Ectodermal cell (in vitro differentiated cells): Measurements from ENCODE around the gene DCN.

Experiments used
- H3K27ac ChIP-seq: 2 replicates; pipeline ENCODE4 v1.7.0; 2013; ENCODE audit warnings: mild to moderate bottlenecking, low read depth, low read length; ENCODE audit not compliant: insufficient read depth, poor library complexity, severe bottlenecking
- H3K27me3 ChIP-seq: 2 replicates; pipeline ENCODE4 v1.7.0; 2013; ENCODE audit warnings: mild to moderate bottlenecking, low read length; ENCODE audit not compliant: insufficient read depth, control insufficient read depth, poor library complexity, severe bottlenecking
- H3K36me3 ChIP-seq: one replicate; pipeline ENCODE4 v1.7.0; 2013; ENCODE audit warnings: low read length; ENCODE audit not compliant: control insufficient read depth, insufficient read depth
- H3K4me1 ChIP-seq: one replicate; pipeline ENCODE4 v1.7.0; 2013; ENCODE audit warnings: low read length; ENCODE audit not compliant: control insufficient read depth, insufficient read depth
- H3K4me3 ChIP-seq: 2 replicates; pipeline ENCODE4 v1.7.0; 2013; ENCODE audit warnings: low read depth, low read length, control low read depth; ENCODE audit not compliant: insufficient read depth
- H3K9me3 ChIP-seq: 2 replicates; pipeline ENCODE4 v1.7.0; 2013; ENCODE audit warnings: mild to moderate bottlenecking, low read length, moderate library complexity; ENCODE audit not compliant: control insufficient read depth
- WGBS, 2 experiments: methylation state at CpG; one replicate each; pipeline ENCODE4 v1.1.7; 2013; ENCODE audit warnings: missing lambda C conversion rate in 2 of 2; 5-methylcytosine and 5-hydroxymethylcytosine counted together

DCN gene

GRCh38 chr12:91189516-91189915 lies 6.9 kb upstream of the DCN start:
- no peaks in the 10 kb centered on the region for H3K9me3 ChIP-seq
- no peaks in the 10 kb centered on the region for H3K27me3 ChIP-seq
- H3K27ac ChIP-seq = no peak overlapping the region
- no peak overlapping the region for H3K4me3 ChIP-seq
- H3K4me1 ChIP-seq = no peaks in the 10 kb centered on the region
- no peaks in the 10 kb centered on the region for H3K36me3 ChIP-seq
- WGBS, 2 experiments = 85 to 93% methylated on average over 3 of the region's 3 CpGs

GRCh38 chr12:91188778-91189177 lies 6.2 kb upstream of the DCN start:
- H3K4me1 ChIP-seq = no peaks in the 10 kb centered on the region
- no peaks in the 10 kb centered on the region for H3K27me3 ChIP-seq
- no peaks in the 10 kb centered on the region for H3K36me3 ChIP-seq
- no peaks in the 10 kb centered on the region for H3K9me3 ChIP-seq
- no peak overlapping the region for H3K27ac ChIP-seq
- H3K4me3 ChIP-seq = no peak overlapping the region

GRCh38 chr12:91186156-91186555 lies 3.5 kb upstream of the DCN start:
- 82 to 88% methylated on average over 2 of the region's 2 CpGs for WGBS, 2 experiments
- Histone ChIP-seq H3K9me3 (no peaks in the 10 kb centered on the region), H3K4me1 (no peaks in the 10 kb centered on the region), H3K4me3 (no peak overlapping the region), H3K27ac (no peak overlapping the region), H3K36me3 (no peaks in the 10 kb centered on the region), H3K27me3 (no peaks in the 10 kb centered on the region)

GRCh38 chr12:91185421-91185820 lies 2.8 kb upstream of the DCN start:
- Histone ChIP-seq H3K36me3 (no peaks in the 10 kb centered on the region), H3K27me3 (no peaks in the 10 kb centered on the region), H3K9me3 (no peaks in the 10 kb centered on the region), H3K27ac (no peak overlapping the region), H3K4me1 (no peaks in the 10 kb centered on the region), H3K4me3 (no peak overlapping the region)
- WGBS, 2 experiments = 81 to 100% methylated on average over 1 of the region's 1 CpG

- H3K36me3 ChIP-seq = no peaks in the 10 kb centered on the region
- WGBS, 2 experiments = 96 to 100% methylated on average over 2 of the region's 2 CpGs
- H3K9me3 ChIP-seq = no peaks in the 10 kb centered on the region
- no peak overlapping the region for H3K27ac ChIP-seq
- no peaks in the 10 kb centered on the region for H3K27me3 ChIP-seq
- H3K4me1 ChIP-seq = no peaks in the 10 kb centered on the region
- H3K4me3 ChIP-seq = no peak overlapping the region
Measured at GRCh38 chr12:91183551-91183950, 934 bp upstream of the DCN start.

GRCh38 chr12:91180582-91181395 lies 1.8 kb downstream of the DCN start:
- Histone ChIP-seq H3K36me3 (no peaks in the 10 kb centered on the region), H3K27me3 (no peaks in the 10 kb centered on the region), H3K4me1 (no peaks in the 10 kb centered on the region), H3K4me3 (no peak overlapping the region), H3K9me3 (no peaks in the 10 kb centered on the region), H3K27ac (no peak overlapping the region)
- WGBS, 2 experiments = 88 to 96% methylated on average over 2 to 4 of the region's 4 CpGs

- WGBS, 2 experiments = 100% methylated on average over 1 to 2 of the region's 5 CpGs
- Histone ChIP-seq H3K4me3 (no peak overlapping the region), H3K27me3 (no peaks in the 10 kb centered on the region), H3K36me3 (no peaks in the 10 kb centered on the region), H3K4me1 (no peaks in the 10 kb centered on the region), H3K9me3 (no peaks in the 10 kb centered on the region), H3K27ac (no peak overlapping the region)
Measured at GRCh38 chr12:91179966-91180561, 2.6 kb downstream of the DCN start.

GRCh38 chr12:91179315-91179714 lies 3.3 kb downstream of the DCN start:
- Histone ChIP-seq H3K4me1 (no peaks in the 10 kb centered on the region), H3K36me3 (no peaks in the 10 kb centered on the region), H3K27me3 (no peaks in the 10 kb centered on the region), H3K27ac (no peak overlapping the region), H3K9me3 (no peaks in the 10 kb centered on the region), H3K4me3 (no peak overlapping the region)
- WGBS, 2 experiments = 85 to 91% methylated on average over 6 to 7 of the region's 7 CpGs

GRCh38 chr12:91178781-91179180 lies 3.8 kb downstream of the DCN start:
- no peaks in the 10 kb centered on the region for H3K9me3 ChIP-seq
- no peak overlapping the region for H3K27ac ChIP-seq
- WGBS, 2 experiments = 81 to 97% methylated on average over 1 of the region's 1 CpG
- no peaks in the 10 kb centered on the region for H3K4me1 ChIP-seq
- no peak overlapping the region for H3K4me3 ChIP-seq
- no peaks in the 10 kb centered on the region for H3K36me3 ChIP-seq
- no peaks in the 10 kb centered on the region for H3K27me3 ChIP-seq

- Histone ChIP-seq H3K27ac (no peak overlapping the region), H3K36me3 (no peaks in the 10 kb centered on the region), H3K9me3 (no peaks in the 10 kb centered on the region), H3K27me3 (no peaks in the 10 kb centered on the region), H3K4me3 (no peak overlapping the region), H3K4me1 (no peaks in the 10 kb centered on the region)
- WGBS, 2 experiments = 81 to 83% methylated on average over 6 to 7 of the region's 7 CpGs
Measured at GRCh38 chr12:91178139-91178561, 4.5 kb downstream of the DCN start.
